HCT116 (cell line): ENCODE results near the gene NDOR1.

ENCODE experiments used
- CBX3 ChIP-seq: IDR thresholded peaks from 2 replicates; pipeline ENCODE4 v1.6.1; 2012; ENCODE audit warnings: low read depth
- CEBPB ChIP-seq: IDR thresholded peaks from 2 replicates; pipeline ENCODE4 v1.6.1; 2012; ENCODE audit warnings: low read depth
- CTCF ChIP-seq, 3 experiments: fragments of 200-600 bp in 1 of 3; sonication (generic) in 1 of 3; IDR thresholded peaks in 2 of 3; conservative IDR thresholded peaks in 1 of 3; 2 replicates each; pipeline ENCODE4 v1.5.1; 2012 to 2017; ENCODE audit warnings: low read depth in 2 of 3, low read length in 2 of 3, antibody characterized with exemption in 1 of 3, borderline replicate concordance in 1 of 3, control low read depth in 1 of 3, mild to moderate bottlenecking in 1 of 3, mixed read lengths in 1 of 3, mixed run types in 1 of 3, moderate library complexity in 1 of 3; ENCODE audit not compliant: insufficient read depth in 1 of 3
- EGR1 ChIP-seq: IDR thresholded peaks from 2 replicates; pipeline ENCODE4 v1.6.1; 2012; ENCODE audit warnings: low read depth
- EZH2 ChIP-seq: fragments of 200-600 bp; sonication (generic); IDR thresholded peaks from 2 replicates; pipeline ENCODE4 v1.6.1; 2017; ENCODE audit warnings: antibody characterized with exemption, mixed run types
- EZH2phosphoT487 ChIP-seq: fragments of 200-600 bp; IDR thresholded peaks from 2 replicates; pipeline ENCODE4 v1.6.1; 2018; ENCODE audit warnings: antibody characterized with exemption, borderline replicate concordance
- MAX ChIP-seq: IDR thresholded peaks from 2 replicates; pipeline ENCODE4 v1.6.1; 2012
- POLR2A ChIP-seq: IDR thresholded peaks from 2 replicates; pipeline ENCODE4 v1.7.0; 2011; ENCODE audit warnings: borderline replicate concordance; ENCODE audit not compliant: insufficient read depth, insufficient read length; ENCODE audit errors: extremely low read depth
- RAD21 ChIP-seq: IDR thresholded peaks from 2 replicates; pipeline ENCODE4 v1.6.1; 2012; ENCODE audit warnings: low read depth, mild to moderate bottlenecking
- SIN3A ChIP-seq: IDR thresholded peaks from 2 replicates; pipeline ENCODE4 v1.6.1; 2012; ENCODE audit warnings: low read depth
- SP1 ChIP-seq: IDR thresholded peaks from 2 replicates; pipeline ENCODE4 v1.6.1; 2012; ENCODE audit warnings: low read depth
- TCF7L2 ChIP-seq: IDR thresholded peaks from 2 replicates; pipeline ENCODE4 v1.7.0; 2011; ENCODE audit warnings: borderline replicate concordance, inconsistent platforms; ENCODE audit not compliant: insufficient read depth, insufficient read length; ENCODE audit errors: extremely low read depth

- TF ChIP-seq CEBPB (no peak), RAD21 (no peak), SIN3A (no peak), TCF7L2 (no peak), CTCF (IDR thresholded peaks at IDR 0.05 in 2 of 3, conservative IDR thresholded peaks at IDR 0.05 in 1 of 3; ENCODE audit: borderline replicate concordance in 1 of 3, insufficient read depth in 1 of 3, low read depth in 2 of 3, low read length in 2 of 3) (peak in 2 of 3 experiments; percentile 30 to 40; a peak in 3 of 6 replicates), MAX (no peak), EZH2 (no peak), POLR2A (no peak), EGR1 (no peak), SP1 (no peak), EZH2phosphoT487 (no peak), CBX3 (no peak)
These were observed 15.1 kb upstream of the NDOR1 start for GRCh38 chr9:137190315-137190856.
